NCI-H1105 treated with DMSO at 0.1 percent for 48 hours (cell line): ENCODE results near the gene S100PBP.

ENCODE experiments used
- DNase-seq: peaks from one replicate; lab custom pipeline; 2025; lab: John Stamatoyannopoulos, UW

S100PBP gene

DNA sequence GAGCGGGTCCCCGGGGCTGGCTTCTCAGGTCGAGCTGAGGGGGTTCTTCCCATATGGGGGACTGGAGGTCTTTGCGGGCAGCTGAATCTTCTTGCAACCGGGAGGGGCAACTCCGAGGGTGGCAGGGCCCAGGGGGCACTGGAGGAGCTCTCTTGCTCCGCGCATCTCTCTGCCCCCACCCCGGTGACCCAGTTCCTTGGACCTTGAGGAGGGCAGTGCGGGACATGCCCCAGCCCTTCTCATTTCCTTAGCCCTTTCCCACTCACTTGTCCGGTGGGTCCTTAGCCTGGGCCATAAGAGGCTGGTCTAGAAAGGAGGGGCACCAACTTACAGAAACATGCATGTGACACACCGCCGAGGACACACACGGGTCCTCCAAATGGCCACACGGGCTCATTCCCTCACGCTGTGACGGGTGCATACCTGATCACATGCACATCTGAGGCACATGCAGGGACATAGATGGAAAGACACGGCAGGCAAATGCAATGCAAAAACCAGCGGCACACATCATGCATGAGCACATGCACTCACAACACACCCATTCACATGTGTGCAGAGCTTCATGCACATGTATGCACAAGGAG, 69.5 kb downstream of the S100PBP start:
- no peak for DNase-seq

- DNase-seq, result no peak
Measured at GRCh38 chr1:32887623-32888022, 70.2 kb downstream of the S100PBP start.

GRCh38 chr1:32888134-32888533, 70.7 kb downstream of the S100PBP start:
- DNase-seq, result no peak

DNA sequence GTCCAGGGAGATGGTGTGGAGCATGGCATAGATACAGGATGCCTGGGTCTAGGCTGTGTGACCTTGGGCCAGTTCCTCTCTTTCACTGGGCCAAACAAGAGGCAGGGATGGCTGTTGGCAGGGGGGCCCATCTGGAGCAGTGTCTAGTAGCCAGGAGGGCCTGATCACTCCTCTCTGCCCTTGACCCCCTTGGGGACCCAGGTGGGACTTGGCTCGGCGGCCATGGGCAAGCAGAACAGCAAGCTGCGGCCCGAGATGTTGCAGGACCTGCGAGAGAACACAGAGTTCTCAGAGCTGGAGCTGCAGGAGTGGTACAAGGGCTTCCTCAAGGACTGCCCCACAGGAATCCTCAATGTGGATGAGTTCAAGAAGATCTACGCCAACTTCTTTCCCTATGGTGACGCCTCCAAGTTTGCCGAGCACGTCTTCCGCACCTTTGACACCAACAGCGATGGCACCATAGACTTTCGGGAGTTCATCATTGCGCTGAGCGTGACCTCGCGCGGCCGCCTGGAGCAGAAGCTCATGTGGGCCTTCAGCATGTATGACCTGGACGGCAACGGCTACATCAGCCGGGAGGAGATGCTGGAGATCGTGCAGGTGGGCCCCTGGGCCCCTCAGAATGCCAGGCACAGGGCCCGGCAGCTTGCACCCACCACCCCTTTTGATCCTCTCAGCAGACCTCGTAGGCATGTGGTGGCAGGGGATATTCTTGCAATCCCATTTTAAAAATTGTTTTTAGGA, 71.4 kb downstream of the S100PBP start:
- DNase-seq, result no peak

DNA sequence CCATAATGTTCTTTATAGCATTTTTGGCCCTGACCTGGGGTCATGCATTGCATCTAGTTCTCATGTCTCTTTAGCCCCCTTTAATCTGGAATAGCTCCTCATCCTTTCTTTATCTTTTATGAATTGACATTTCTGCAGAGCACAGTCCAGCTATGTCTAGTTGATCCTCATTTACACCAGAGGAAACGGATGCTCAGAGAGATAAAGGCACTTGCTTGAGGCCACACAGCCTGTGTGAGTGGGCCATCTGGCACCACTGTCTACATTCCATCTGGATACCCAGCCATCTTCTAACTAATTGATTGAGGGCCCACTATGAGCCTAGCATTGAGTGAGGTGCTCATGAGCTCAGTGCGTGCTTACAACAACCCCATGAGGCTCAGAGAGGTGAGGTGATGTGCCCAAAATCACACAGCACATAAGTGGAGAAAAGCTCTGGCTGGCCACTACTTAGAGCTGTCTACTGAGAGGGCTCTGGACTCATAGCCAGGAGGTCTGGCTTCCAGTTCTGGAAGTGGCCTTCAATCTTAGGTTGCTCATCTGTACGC, 72.4 kb downstream of the S100PBP start:
- DNase-seq, result no peak

DNA sequence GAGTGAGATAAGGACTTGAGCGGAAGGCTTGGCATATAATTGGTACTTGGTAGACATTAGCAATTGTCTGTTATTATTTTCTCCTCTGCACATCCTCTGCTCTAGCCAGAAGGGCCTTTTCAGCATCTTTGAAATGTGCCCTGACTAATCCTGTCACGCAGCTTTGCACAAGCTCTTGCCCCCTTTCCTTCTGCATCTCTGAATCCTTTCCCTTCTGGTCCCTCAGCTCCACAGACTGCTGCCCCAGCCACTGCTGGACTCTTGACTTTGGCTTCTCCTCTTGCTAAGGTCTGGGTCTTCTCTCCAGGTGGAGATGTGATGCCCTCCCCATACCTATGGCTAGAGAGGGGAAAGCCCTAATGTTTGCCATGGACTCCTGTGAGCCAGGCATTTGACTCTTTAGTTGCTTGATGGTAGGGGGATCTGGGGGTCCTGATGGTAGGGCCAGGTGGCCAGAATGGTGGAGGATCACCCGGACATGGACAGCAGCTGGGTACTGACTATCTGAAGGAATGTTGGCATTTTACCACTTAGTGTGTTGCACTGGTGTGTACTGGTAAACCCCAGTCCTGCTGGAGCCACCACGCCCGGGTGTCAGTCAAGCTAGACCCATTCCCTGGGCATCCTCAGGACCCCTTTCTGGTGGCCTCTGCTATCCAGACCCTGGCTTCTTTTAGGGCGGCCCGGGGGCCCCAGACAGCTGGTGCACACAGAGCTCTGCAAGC, 73.2 kb downstream of the S100PBP start:
- no peak for DNase-seq

DNA sequence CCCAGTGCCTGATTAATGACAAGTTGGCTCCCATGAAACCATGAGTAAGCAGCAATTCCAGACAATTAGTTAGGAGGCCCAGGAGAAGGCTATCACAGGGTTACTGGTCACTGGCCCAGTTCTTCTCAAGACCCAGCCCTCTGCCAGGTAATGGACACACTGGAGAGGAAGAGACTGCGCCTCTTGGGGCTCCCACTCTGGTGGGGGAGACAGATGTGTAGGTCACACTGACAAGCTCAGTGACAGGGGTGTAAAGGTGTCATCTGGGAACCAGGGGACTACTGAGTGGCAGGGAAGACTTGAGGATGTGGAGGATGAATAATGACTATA, 73.8 kb downstream of the S100PBP start:
- DNase-seq, result no peak

DNA sequence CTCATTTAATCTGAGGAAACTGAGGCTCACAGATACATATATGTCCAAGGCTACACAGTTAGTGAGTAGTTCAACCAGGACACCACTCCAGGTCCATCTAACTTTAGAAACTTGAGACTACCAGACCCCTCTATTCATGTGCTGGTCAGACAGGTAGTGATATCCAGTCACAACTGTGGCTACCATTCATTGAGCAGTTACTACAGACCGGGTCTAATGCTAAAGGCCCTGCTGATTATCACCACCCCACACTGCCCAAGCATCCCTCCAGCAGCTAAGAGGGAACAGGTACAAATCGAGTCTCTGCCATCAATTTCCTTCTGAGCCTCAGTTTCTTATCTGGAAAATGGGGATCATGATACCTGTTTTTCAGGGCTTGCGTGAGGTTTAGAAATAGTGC, 74.2 kb downstream of the S100PBP start:
- no peak for DNase-seq

- DNase-seq, result peak; percentile 67
Measured at GRCh38 chr1:32892368-32893197, 75.1 kb downstream of the S100PBP start.

DNA sequence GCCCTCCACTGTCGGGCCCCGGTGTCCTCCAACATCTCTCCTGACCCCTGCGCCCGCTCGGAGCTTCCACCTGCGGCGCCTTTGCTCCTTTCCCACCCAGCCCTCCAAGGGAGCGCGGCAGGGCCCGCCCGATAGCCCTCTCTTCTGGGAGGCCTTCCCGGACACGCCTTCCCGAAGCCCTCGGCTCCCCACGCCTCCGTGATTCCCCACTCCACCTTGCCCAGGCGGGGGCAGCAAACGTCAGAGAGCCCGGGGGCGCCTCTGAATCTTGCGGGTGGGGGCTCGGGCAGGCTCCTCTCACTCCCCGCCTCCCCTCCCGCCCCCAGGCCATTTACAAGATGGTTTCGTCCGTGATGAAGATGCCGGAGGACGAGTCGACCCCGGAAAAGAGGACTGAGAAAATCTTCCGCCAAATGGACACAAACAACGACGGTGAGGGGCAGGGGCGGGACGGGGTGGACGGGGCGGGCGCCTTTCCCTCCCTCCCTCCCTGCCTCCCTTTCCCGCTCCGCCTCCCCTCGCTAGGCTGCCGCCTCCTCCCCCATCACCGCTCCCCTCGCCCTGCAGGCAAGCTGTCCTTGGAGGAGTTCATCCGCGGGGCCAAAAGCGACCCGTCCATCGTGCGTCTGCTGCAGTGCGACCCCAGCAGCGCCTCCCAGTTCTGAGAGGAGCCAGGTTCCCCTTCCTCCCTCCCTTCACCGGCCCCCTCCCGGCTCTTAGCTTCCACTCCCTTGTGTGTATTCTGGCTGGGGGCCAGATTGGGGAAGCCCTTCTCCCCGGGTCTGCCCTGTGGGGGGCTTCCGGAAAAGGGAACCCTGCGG, 76.0 kb downstream of the S100PBP start:
- peak; percentile 70 for DNase-seq

- peak; percentile 42 for DNase-seq
Measured at GRCh38 chr1:32894019-32894600, 76.7 kb downstream of the S100PBP start.

GRCh38 chr1:32894681-32895080, 77.2 kb downstream of the S100PBP start:
- DNase-seq, result no peak

- DNase-seq, result no peak
Measured at GRCh38 chr1:32895325-32896215, 78.1 kb downstream of the S100PBP start.

DNA sequence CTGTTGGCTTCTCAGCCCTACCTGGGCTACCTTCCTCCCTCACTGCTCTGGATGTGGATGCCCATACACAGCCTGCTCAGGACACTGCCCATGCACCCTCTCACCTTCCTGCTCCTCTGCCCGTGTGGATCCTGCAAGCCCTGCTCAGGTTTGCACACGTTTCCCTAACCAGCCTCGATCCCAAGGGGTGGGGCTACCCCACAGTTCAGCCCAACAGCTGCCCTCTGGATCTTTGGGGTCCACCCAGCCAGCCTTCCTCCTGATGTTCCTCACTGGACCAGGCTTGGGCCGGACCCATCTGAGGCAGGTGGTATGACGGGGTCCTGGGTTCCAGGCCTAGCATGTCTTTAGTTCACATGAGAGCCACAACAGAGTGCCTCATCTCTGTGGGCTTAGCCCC, 79.0 kb downstream of the S100PBP start:
- no peak for DNase-seq

- DNase-seq, result no peak
Measured at GRCh38 chr1:32897082-32898049, 79.9 kb downstream of the S100PBP start.

- no peak for DNase-seq
Measured at GRCh38 chr1:32898056-32898455, 80.6 kb downstream of the S100PBP start.

- DNase-seq, result no peak
Measured at GRCh38 chr1:32898958-32899357, 81.5 kb downstream of the S100PBP start.

DNA sequence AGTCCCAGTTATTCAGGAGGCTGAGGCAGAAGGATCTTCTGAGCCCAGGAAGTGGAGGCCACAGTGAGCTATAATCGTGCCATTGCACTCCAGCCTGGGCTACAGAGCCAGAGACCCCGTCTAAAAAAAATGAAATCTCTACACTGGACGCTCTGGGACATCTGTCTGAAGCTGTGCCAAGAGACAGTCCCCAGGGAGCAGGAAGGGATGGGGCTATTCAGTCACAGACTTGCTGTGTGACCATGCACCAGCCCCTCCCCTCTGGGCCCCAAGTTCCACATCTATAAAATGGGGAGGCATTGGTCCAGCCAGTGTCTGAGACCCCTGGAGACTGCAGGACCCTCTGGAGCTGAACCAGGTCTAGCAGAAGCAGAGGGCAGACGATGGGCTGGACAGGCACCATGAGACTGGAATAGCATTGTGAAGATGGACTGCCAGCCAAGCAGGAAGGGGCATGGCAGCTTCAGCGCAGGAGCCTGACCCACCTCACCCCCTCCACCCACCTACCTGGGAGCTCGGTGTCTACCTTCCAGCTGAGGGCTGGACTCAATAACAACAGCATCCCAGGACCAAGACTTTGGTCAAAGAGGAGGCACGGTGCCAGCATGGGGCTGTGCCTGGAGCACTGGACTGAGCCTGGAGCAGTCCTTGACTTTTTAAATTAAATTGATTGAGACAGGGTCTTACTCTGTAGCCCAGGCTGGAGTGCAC, 82.3 kb downstream of the S100PBP start:
- no peak for DNase-seq
